ENCODE data around the gene GMEB2. TPM values are rescaled to one million over a fixed set of nuclear protein-coding genes. Genes with fewer than 3 reads are reported as not detected.

The GMEB2 gene
- total RNA-seq, 1 experiment from 2014 or later = 14.3 TPM

GRCh38 chr20:63619086-63619485 lies 7.8 kb downstream of the GMEB2 start:
- Histone ChIP-seq H3K23ac (ENCODE audit: insufficient read length, low read depth, low read length) (no peak overlapping the region), H4K20me1 (ENCODE audit: control insufficient read depth, insufficient read depth, insufficient read length) (no peaks in the 10 kb centered on the region), H3T11ph (ENCODE audit: low read length) (no peak overlapping the region), H2BK120ac (ENCODE audit: low read depth, low read length, poor library complexity, severe bottlenecking) (no peak overlapping the region), H3K4me1 (ENCODE audit: insufficient read depth, low read length) (no peaks in the 10 kb centered on the region), H2BK20ac (ENCODE audit: low read depth, low read length, poor library complexity, severe bottlenecking) (no peak overlapping the region), H2AK5ac (ENCODE audit: insufficient read length, low read length) (no peak overlapping the region), H2BK5ac (ENCODE audit: insufficient read length, low read length) (no peak overlapping the region), H4K8ac (replicated peaks; ENCODE audit: insufficient read length, low read depth, low read length) (no peak overlapping the region), H3K4me2 (ENCODE audit: insufficient read depth, insufficient read length, low read length) (no peak overlapping the region), H3K18ac (ENCODE audit: insufficient read length, low read depth, low read length) (no peak overlapping the region), H2BK12ac (ENCODE audit: insufficient read length, low read depth, low read length) (no peak overlapping the region), H2AFZ (ENCODE audit: low read length) (no peak overlapping the region), H4K91ac (ENCODE audit: insufficient read length, low read depth, low read length) (no peak overlapping the region), H2BK15ac (ENCODE audit: low read depth, low read length) (no peak overlapping the region), H3K4ac (ENCODE audit: low read depth, low read length) (no peak overlapping the region), H3K14ac (ENCODE audit: insufficient read depth, low read length) (no peak overlapping the region), H3K23me2 (ENCODE audit: insufficient read length, low read depth, low read length, poor library complexity, severe bottlenecking) (no peaks in the 10 kb centered on the region), H4K5ac (ENCODE audit: insufficient read length, low read depth, low read length) (no peak overlapping the region), H3K27me3 (ENCODE audit: insufficient read depth, low read length) (no peaks in the 10 kb centered on the region), H3K27ac (ENCODE audit: insufficient read length, low read depth, low read length) (no peak overlapping the region), H3K9ac (ENCODE audit: extremely low read depth, insufficient read length, low read length) (no peak overlapping the region), H3K79me2 (ENCODE audit: insufficient read depth, low read length) (peaks cover 3% of the 10 kb centered on the region; the same call in 1 of the 2 replicates), H3K79me1 (ENCODE audit: insufficient read depth, low read depth, low read length, poor library complexity, severe bottlenecking) (peaks cover 4% of the 10 kb centered on the region), H3K9me3 (ENCODE audit: control insufficient read depth, low read depth, low read length) (peaks cover 13% of the 10 kb centered on the region), H3K56ac (ENCODE audit: insufficient read length, low read depth, low read length) (no peak overlapping the region)
- H3K4me3 Mint-ChIP-seq = no peak overlapping the region
- WGBS (ENCODE audit: extremely low coverage, insufficient read length, low lambda C conversion rate) = no CpG with 5 or more reads among the region's 16 CpGs
- peaks cover 12 to 14% of the 10 kb centered on the region in 2 experiments for H3K4me1 Mint-ChIP-seq
- H3K27ac Mint-ChIP-seq = no peak overlapping the region
- H3K27me3 Mint-ChIP-seq (ENCODE audit: low read depth) = no peaks in the 10 kb centered on the region; the same call in 1 of the 2 replicates
- H3K36me3 Mint-ChIP-seq (ENCODE audit: insufficient read depth in 1 of 3, low read depth in 3 of 3) = peaks cover 45 to 56% (median 53%) of the 10 kb centered on the region in 3 experiments
- no peak for TF ChIP-seq CTCF (conservative IDR thresholded peaks at IDR 0.05)
- DNase-seq = no peak
- H3K9me3 Mint-ChIP-seq = peaks cover 17 to 19% of the 10 kb centered on the region in 2 experiments
